ENCODE measurements around the gene SPAG4.
A peak's percentile ranks its signal among the peaks of the same experiment; 100 is the strongest.

The SPAG4 gene

GRCh38 chr20:35664466-35665206 lies 49.0 kb downstream of the SPAG4 start, which contains the start of the genes CPNE1 and RBM12:
Gene CPNE1 (minus strand): TSS chr20:35664900. CDS start chr20:35632923, 31,977 bp downstream.
Gene RBM12 (minus strand): TSS chr20:35664900. CDS start chr20:35655322, 9,578 bp downstream.
- peaks cover 30% of the 10 kb centered on the region for H3K4me1 Mint-ChIP-seq
- no peaks in the 10 kb centered on the region for H3K27me3 Mint-ChIP-seq
- DNase-seq (ENCODE audit: low spot score in 2 of 2): peak; percentile 93 to 94
- ATAC-seq (ENCODE audit: low read depth): peak; percentile 84
- peaks cover 8% of the 10 kb centered on the region for H3K36me3 Mint-ChIP-seq
- H3K9me3 Mint-ChIP-seq: no peaks in the 10 kb centered on the region
- peak within 1 kb of the TSS; percentile 92 for H3K4me3 Mint-ChIP-seq
- peak within 1 kb of the TSS; percentile 99 for H3K27ac Mint-ChIP-seq

GRCh38 chr20:35665949-35666288 lies 50.3 kb downstream of the SPAG4 start:
- Mint-ChIP-seq H3K27me3 (no peaks in the 10 kb centered on the region), H3K36me3 (peaks cover 20% of the 10 kb centered on the region), H3K27ac (no peak overlapping the region), H3K9me3 (no peaks in the 10 kb centered on the region), H3K4me1 (peaks cover 26% of the 10 kb centered on the region), H3K4me3 (no peak overlapping the region)
- DNase-seq (ENCODE audit: low spot score in 2 of 2) (no peak), ATAC-seq (ENCODE audit: low read depth) (no peak)

GRCh38 chr20:35669221-35669620 lies 53.6 kb downstream of the SPAG4 start:
- no peak overlapping the region for H3K27ac Mint-ChIP-seq
- ATAC-seq (ENCODE audit: low read depth): no peak
- no peak for DNase-seq (ENCODE audit: low spot score in 2 of 2)
- H3K27me3 Mint-ChIP-seq: no peaks in the 10 kb centered on the region
- no peaks in the 10 kb centered on the region for H3K9me3 Mint-ChIP-seq
- H3K4me3 Mint-ChIP-seq: no peak overlapping the region
- peaks cover 2% of the 10 kb centered on the region for H3K4me1 Mint-ChIP-seq
- peaks cover 31% of the 10 kb centered on the region for H3K36me3 Mint-ChIP-seq

GRCh38 chr20:35669681-35670080 lies 54.1 kb downstream of the SPAG4 start:
- H3K9me3 Mint-ChIP-seq: no peaks in the 10 kb centered on the region
- peaks cover 31% of the 10 kb centered on the region for H3K36me3 Mint-ChIP-seq

More at GRCh38 chr20:35669681-35670080, 54.1 kb downstream of the SPAG4 start:
- H3K4me1 Mint-ChIP-seq: peaks cover 2% of the 10 kb centered on the region
- ATAC-seq (ENCODE audit: low read depth) (no peak), DNase-seq (ENCODE audit: low spot score in 2 of 2) (no peak)
- no peaks in the 10 kb centered on the region for H3K27me3 Mint-ChIP-seq
- no peak overlapping the region for H3K4me3 Mint-ChIP-seq
- H3K27ac Mint-ChIP-seq: no peak overlapping the region

Measured in memory B cell (primary cell).